GM21390 (cell line): ENCODE data around the gene HIF1AN.

ENCODE experiments used
- ATAC-seq: cut with Tn5 transposase; IDR thresholded peaks from one replicate; pipeline ENCODE4 v1.9.1; 2021; ENCODE audit not compliant: unreplicated experiment

HIF1AN gene

GRCh38 chr10:100535715-100536353 is at the start of gene HIF1AN:
HIF1AN (plus strand) TSS chr10:100535943; CDS start chr10:100535959, 16 bp downstream.
- ATAC-seq: peak; percentile 93

DNA sequence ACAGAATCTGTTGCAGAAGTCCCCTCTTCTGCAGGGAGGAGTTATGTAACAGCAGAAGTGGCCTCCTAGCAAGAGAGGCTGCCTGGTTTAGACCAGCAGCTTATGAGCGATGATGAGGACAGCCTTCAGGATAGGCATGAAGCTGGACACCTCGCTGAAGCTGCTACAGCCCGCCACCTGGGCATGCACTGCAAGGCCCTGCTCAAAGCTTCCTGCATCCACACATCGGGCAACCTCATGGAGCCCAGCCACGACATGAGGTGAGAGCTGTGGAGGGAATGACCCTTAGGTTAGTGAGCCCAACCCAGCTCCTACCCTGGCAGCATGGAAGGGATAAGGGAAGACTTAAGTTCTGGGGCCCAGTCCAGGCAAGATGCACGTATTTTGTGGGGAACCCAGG is 48.2 kb upstream of the HIF1AN start:
- no peak for ATAC-seq

GRCh38 chr10:100489396-100489795 is 46.3 kb upstream of the HIF1AN start:
- no peak for ATAC-seq

- ATAC-seq: no peak
These were observed 45.2 kb upstream of the HIF1AN start for GRCh38 chr10:100490531-100490930.

DNA sequence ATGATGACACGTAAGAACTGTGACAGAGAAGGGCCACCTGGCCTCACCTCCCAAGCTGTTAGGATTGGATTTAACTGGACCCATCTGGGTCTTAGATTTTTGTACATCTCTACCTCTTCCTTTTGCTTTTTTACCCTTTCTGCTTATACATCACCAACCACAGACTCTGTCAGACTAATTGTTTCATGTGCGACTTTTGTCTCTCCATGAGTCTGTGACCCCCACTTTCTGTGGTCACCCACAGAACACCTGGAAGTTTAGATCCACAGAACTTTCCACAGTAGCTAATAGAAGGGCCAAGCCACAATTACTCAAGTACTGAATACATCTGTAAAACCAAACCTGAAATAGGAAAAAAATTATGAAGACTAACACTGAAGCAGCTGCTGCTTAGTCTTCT is 39.2 kb upstream of the HIF1AN start:
- no peak for ATAC-seq

- ATAC-seq: no peak
These were observed 37.7 kb upstream of the HIF1AN start for GRCh38 chr10:100498059-100498458.

DNA sequence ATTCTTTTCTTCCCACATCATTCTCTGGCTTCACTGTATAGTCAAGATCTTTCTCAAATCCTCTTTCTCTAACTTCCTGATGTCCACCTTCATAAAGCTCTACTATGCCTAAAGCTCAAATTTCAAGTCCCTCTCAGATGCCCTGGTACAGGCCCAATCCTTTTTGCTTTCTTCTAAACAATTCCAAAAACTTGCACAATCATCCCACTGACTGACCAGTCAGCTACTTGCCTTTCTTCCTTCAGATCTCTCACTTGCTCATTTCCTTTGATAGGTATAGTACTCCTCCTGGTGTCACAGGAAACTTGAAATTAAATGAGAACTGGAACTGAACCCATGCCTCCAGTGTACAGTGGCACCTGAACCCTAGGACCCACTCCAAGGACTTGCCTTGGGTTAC is 34.3 kb upstream of the HIF1AN start:
- ATAC-seq: no peak

DNA sequence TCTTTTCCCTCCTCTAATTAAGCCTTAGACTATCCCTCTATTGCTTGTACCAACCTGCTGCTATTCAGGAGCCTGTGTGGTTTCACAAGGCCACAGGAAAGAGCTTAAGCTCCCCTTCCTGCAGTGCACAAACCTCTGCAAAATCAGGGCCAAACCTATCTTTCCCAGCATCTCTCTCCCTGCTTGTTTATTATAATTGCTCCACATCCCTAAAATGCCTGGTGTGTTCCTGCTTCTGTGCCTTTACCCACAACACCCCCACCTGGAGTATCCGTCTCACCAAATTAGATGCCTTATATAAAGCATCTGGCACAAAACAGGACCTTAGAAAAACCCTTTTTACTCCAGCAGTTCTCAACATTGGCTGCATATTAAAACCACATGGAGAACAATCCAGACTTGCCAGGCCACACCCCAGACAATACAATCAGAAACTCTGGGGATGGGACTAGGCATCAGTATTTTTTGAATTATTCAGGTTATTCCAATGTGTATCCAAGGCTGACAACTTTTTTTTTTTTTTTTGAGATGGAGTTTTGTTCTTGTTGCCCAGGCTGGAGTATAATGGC is 32.7 kb upstream of the HIF1AN start:
- ATAC-seq: no peak

DNA sequence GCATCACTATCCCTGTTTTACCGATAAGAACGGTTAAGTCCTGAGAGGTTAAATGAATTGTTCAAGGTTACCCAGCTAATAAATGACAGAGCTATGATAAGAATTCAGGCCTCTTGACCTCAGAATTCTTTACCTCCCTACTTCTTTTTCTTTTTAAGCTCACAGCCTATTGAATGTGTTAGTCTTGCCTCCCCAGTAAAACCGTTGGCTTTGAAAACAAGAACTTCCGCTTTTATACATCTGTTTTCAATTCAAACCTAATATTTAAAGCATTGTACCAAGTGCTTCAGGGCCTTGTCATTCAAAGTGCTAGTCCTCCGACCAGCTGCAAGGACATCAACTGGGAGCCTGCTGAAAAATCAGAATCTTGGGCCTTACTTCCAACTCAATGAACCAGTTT is 31.6 kb upstream of the HIF1AN start:
- no peak for ATAC-seq

DNA sequence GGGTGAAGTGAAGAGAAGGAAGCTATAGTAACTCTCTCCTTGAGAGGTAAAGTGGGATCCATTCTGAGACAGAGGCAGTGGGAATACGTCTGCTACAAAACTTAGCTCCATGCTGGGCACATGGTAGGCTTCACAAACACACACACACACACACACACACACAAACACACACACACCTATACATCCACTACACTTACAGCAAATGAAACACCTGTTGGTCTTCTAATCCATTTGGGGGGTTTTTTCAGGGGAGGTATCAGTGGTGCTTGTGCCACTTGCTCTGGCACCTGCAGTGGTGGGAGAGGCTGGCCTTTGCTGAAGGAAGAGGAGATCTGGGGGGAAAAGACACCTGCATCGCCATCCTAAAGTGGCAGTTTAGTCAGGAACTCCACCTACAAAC is 30.6 kb upstream of the HIF1AN start:
- no peak for ATAC-seq

DNA sequence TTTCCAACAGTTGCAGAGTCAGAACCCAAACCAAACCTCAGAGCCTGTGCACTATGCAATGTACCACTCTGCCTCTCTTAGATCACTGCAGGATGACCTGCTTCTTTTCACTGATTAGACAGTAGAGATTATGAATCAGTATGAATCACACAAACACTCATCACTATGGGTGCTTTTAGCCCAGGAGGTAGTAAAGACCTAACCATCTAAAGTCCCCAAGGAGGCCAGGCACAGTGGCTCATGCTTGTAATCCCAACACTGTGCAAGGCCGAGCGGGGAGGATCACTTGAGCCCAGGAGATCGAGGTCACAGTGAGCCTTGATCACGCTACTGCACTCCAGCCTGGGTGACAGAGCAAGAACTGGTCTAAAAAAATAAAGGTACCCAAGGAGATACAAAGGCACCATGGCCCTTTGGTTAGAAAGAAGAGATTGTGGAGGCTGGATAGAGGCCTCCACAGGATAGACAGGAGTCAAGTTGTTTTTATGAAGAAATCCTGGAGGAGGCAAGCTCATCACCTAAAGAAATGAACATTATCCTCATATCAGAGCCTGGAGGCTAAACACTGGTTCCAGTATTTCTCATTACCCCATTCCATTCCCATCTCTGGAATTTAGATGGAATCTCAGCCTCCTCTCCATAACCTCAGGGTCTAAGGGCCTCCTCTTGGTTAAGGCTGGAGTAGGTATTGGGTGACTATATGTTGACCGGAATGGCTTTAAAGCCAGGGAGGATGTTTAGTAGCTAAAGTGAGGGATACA is 29.0 kb upstream of the HIF1AN start:
- no peak for ATAC-seq

GRCh38 chr10:100507357-100507732 is 28.4 kb upstream of the HIF1AN start:
- ATAC-seq: no peak

- no peak for ATAC-seq
These were observed 27.5 kb upstream of the HIF1AN start for GRCh38 chr10:100508266-100508665.

- no peak for ATAC-seq
These were observed 27.0 kb upstream of the HIF1AN start for GRCh38 chr10:100508691-100509150.

DNA sequence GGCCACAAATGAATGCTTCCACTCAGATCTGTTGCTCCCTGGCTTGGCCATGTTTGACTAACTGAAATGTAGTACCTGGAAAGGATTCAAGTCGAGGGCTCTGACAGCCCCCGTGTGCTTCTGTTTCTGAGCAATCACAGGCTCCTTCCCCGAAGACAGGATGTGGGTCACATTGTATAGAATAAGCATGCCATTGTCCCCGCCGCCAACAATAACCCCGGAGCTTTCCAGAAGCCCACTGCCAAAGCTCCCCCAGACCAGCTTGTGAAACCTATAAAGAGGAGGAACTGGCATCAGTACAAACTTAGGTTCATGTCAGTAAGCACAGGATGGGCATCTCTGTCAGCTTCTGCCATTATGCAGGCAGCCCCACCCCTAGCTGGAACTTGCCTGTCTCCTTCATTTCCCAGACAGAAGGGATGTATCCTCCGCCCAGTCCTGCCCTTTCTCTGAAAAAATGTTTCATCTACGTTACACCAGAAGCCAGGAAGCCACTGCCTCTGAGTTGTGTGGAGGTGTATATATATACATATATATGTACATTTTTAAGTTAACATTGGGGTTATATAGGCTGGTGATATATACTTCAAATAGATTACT is 26.4 kb upstream of the HIF1AN start:
- ATAC-seq: no peak

DNA sequence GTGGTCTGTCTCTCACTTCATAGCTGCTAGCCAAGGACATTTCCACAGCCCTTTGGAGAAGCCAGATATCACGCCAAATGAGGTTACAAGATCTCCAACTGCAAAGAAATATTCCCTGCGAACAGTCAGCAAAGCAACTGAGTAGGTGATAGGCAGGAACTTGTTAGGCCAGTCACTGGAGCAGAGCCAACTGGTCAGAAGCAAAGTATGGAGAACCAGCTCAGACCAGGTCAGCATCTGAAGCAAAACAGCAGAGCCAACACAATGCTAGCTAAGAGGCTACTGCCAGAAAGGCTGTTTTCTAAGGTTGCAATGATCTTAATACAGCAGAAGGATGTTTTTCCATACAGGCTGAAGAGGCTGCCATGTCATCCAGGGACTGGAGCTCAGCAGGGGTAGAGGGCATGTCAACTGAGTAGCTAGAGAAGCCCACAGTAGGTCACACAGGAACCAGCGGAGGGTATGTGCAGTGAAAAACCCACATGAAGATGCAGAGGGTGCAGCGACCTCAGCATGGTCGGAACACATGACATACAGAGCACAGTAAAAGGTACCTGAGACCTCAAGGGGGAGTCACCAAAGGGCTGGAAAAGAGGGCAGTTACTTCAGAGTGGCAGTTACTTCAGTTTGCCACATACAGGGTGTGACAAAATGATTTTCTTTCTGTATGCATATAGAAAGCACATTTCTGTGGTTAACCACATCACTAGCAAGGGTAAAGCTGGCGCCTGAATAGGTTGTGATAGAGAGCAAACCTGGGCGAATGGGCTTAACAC is 25.0 kb upstream of the HIF1AN start:
- ATAC-seq: peak; percentile 60

- no peak for ATAC-seq
These were observed 20.1 kb upstream of the HIF1AN start for GRCh38 chr10:100515612-100516011.

DNA sequence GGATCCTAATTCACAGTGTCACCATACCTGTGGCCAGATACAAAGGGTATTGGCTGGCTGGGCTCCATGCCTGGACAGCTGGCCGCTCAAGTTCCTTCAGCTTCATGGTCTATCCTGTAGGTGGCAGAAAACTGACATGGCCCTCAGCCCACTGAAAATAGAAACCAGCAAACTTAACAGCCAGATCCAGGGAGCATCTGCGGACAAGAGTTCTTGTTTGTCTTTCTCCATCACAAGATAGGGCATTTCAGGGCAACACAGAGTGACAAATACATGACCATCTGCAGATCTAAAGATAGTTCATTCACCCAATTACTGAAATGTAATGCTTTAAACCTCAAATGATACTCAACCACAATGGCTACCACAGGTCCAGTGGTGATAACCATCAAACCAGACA is 18.9 kb upstream of the HIF1AN start:
- ATAC-seq: no peak

DNA sequence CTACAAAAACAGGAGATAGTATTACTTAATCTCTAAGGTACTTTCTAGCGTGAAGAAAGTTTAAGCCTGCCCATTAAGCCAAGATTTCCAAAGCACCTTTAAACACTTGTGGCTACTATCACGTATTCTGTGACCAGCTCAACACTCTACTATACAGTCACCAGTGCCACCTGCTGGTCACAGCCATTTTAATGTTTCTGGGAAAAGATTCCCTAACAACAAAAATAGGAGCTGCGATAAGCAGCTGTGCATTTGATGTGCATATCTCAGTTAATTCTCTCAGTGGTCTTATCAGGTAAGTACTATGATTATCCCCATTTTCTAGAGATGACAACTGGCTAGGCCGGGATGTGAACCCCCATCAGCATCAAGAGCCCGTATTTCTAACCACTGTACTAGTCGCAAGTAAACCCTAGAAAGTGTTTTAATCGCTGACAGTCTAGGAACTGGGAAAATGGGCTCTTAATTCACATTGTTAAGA is 16.9 kb upstream of the HIF1AN start:
- no peak for ATAC-seq

DNA sequence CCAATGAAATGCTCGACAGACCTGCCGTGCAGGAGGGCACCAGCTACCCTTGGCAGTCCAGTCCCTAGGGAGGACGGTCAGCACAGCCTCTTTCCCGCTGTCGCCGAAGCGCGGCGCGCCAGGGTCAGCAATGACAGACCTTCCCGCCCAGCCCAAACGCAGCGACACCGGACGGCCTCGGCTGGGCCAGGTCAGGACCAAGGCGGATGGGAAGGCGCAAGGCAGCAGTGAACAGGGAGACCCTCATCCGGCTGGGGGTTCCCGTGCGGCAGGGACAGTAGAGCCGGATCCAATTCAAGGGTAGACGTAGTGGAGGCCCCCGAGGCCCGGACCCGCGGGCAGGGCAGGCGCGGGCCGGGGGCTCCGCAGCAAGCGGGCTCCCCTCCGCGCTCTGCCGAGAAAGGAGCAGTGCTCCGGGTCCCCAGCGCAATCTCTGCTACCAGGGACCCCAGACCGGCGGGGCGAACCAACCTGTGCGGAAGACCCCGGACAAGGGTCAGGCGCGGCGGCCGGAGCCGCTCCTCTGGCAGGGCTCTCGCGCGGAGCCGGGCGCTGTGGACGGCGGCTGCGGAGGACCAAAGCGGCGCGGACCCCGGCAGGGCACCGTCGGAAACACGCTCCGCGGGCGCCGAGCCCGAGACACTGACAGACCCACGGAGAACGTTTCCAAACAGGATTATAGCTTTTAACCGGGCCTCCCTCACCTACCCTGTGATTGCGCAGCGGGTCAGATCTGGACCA is 16.3 kb upstream of the HIF1AN start, which contains the start of gene SEC31B:
Gene SEC31B, minus strand, starts transcription at position 551 of the 741 bp plus-strand sequence. CDS start 2,909 bp downstream, outside the sequence.
- ATAC-seq: no peak
